GM08714 (cell line): ENCODE measurements around the gene ANKRD44.

Experiments used
- H3K4me3 ChIP-seq: fragments of 200-500 bp; sonication (Bioruptor generic); 2 replicates; pipeline ENCODE4 v1.5.1; 2014; ENCODE audit warnings: mild to moderate bottlenecking, low read length, inconsistent platforms
- ZNF274 ChIP-seq: IDR thresholded peaks from 2 replicates; pipeline ENCODE4 v1.6.1; 2012; ENCODE audit warnings: mild to moderate bottlenecking, low read depth, low read length

ANKRD44 gene

GRCh38 chr2:197212344-197213262, 98.0 kb downstream of the ANKRD44 start:
- peak overlapping the region; percentile 38; the same call in 1 of the 2 replicates for H3K4me3 ChIP-seq
- no peak for TF ChIP-seq ZNF274

GRCh38 chr2:197211881-197212342, 98.7 kb downstream of the ANKRD44 start:
- TF ChIP-seq ZNF274: no peak
- H3K4me3 ChIP-seq: peak overlapping the region; percentile 20; the same call in 1 of the 2 replicates

GRCh38 chr2:197210430-197210829, 100.2 kb downstream of the ANKRD44 start:
- no peak for TF ChIP-seq ZNF274
- H3K4me3 ChIP-seq: peak overlapping the region; percentile 39; the same call in 1 of the 2 replicates

GRCh38 chr2:197209742-197210408, 100.7 kb downstream of the ANKRD44 start:
- TF ChIP-seq ZNF274: no peak
- H3K4me3 ChIP-seq: peak overlapping the region; percentile 61; the same call in 1 of the 2 replicates

- no peak for TF ChIP-seq ZNF274
- peak overlapping the region; percentile 61; the same call in 1 of the 2 replicates for H3K4me3 ChIP-seq
Measured at GRCh38 chr2:197209246-197209645, 101.3 kb downstream of the ANKRD44 start.

- no peak for TF ChIP-seq ZNF274
- peak overlapping the region; percentile 61; the same call in 1 of the 2 replicates for H3K4me3 ChIP-seq
Measured at GRCh38 chr2:197208841-197209240, 101.7 kb downstream of the ANKRD44 start.

- TF ChIP-seq ZNF274: no peak
- peak overlapping the region; percentile 50; the same call in 1 of the 2 replicates for H3K4me3 ChIP-seq
Measured at GRCh38 chr2:197208024-197208423, 102.6 kb downstream of the ANKRD44 start.

GRCh38 chr2:197207598-197207997, 103.0 kb downstream of the ANKRD44 start:
- no peak overlapping the region for H3K4me3 ChIP-seq
- TF ChIP-seq ZNF274: no peak

GRCh38 chr2:197207106-197207505, 103.5 kb downstream of the ANKRD44 start:
- no peak for TF ChIP-seq ZNF274
- no peak overlapping the region; the same call in 1 of the 2 replicates for H3K4me3 ChIP-seq

GRCh38 chr2:197205585-197206215, 104.9 kb downstream of the ANKRD44 start:
- no peak for TF ChIP-seq ZNF274
- no peak overlapping the region; the same call in 1 of the 2 replicates for H3K4me3 ChIP-seq

- TF ChIP-seq ZNF274: no peak
- no peak overlapping the region for H3K4me3 ChIP-seq
Measured at GRCh38 chr2:197204519-197205250, 105.9 kb downstream of the ANKRD44 start.

- TF ChIP-seq ZNF274: no peak
- H3K4me3 ChIP-seq: no peak overlapping the region
Measured at GRCh38 chr2:197201874-197202273, 108.7 kb downstream of the ANKRD44 start.

GRCh38 chr2:197200762-197201058, 109.9 kb downstream of the ANKRD44 start:
- no peak overlapping the region for H3K4me3 ChIP-seq
- TF ChIP-seq ZNF274: no peak
